GM19468 (cell line): ENCODE measurements around the gene CXCL8.

ENCODE experiments used
- ATAC-seq: cut with Tn5 transposase; IDR thresholded peaks from one replicate; pipeline ENCODE4 v1.9.1; 2021; ENCODE audit warnings: mild to moderate bottlenecking, moderate library complexity, moderate number of reproducible peaks; ENCODE audit not compliant: unreplicated experiment; ENCODE audit errors: extremely low read depth

Gene CXCL8

GRCh38 chr4:73715659-73716058, 24.7 kb upstream of the CXCL8 start:
- no peak for ATAC-seq

- peak; percentile 85 for ATAC-seq
These were observed 21.7 kb upstream of the CXCL8 start for GRCh38 chr4:73718375-73719373.

GRCh38 chr4:73721435-73721834, 18.9 kb upstream of the CXCL8 start:
- no peak for ATAC-seq

- ATAC-seq, result no peak
These were observed 18.5 kb upstream of the CXCL8 start for GRCh38 chr4:73721909-73722308.

- no peak for ATAC-seq
These were observed 17.3 kb upstream of the CXCL8 start for GRCh38 chr4:73723023-73723422.

DNA sequence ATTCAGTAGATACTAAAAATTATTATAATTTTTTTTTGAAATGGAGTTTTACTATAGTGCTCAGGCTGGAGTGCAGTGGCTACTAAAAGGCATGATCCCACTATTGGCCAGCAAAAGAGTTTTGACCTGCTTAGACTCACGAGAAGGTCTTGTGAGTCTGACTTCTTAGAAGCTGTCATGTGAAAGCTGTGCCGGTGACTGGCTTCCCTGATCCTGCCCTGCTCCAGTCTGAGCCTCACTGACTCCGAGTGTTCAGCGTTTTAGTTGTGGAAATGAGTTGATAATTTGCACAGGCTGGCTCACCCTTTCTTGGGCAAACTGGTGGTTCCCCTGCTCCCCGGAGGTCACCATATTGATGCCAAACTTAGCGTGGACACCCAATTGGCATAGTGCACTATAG, 16.4 kb upstream of the CXCL8 start:
- no peak for ATAC-seq

DNA sequence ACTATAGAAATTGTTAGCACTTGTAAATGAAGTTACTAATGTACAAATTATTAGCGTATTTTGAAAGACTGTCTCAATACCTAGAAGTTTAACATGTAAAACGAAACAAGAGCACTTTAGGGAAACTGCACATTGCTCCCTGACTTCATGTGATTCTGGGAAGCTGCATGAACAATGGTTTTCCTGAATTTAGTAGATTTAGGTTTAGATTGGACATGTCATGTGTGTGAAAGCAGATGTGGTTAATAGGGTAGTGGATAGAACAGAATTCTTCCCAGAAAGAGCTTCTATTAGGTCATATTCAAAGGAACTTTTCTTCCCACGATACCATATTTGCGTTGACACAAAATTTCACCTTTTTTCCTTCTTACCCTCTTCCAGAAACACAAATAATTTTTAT, 14.9 kb upstream of the CXCL8 start:
- ATAC-seq, result no peak

DNA sequence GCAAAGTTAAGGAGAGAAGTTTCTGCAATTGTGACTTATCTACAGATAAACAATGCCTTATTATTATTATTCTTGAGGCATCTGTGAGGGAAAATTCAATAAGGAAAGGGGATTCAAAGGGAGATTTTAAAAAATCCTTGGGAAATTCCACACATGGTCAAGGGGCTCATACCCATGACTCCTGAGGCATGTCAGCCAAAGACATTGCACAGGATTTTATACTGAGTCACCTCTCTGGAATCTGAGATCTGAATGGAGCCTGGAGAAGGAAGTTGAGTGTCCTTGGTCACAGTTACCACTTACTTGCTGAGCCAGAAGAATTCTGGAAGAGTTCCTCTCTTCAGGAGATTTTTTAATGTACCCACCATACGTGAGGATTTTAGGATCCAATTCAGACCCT, 14.4 kb upstream of the CXCL8 start:
- no peak for ATAC-seq

GRCh38 chr4:73727685-73728084, 12.7 kb upstream of the CXCL8 start:
- no peak for ATAC-seq

- no peak for ATAC-seq
These were observed 12.2 kb upstream of the CXCL8 start for GRCh38 chr4:73728091-73728741.

DNA sequence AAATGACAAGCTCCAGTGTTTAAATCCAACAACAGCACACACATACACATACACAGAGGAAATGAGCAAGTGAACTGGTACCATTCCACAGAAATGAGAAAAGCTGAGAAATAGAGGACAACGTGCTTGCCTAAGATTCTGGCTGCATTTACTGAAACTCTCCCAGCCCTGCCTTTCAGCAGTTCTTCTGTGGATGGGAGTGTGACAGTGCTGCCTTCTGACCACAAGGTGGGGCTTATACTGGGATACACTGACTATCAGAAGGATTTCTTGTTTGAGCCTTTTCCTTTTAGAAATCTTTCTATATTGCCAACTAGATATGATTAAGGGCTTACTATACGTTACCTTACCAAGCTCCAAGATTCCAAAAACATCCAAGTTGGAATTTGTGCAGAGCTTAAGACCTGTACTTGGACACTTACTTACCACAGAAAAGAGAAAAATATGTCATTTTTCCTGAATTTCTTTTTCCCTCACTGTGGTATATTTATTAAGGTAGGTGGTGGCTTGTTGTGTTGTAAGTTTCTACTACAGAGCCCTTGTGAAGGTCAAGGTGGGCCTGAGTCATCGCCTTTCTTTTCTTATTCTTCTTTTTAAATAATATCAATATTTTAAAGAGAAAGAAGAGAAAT, 10.7 kb upstream of the CXCL8 start:
- peak; percentile 29 for ATAC-seq

DNA sequence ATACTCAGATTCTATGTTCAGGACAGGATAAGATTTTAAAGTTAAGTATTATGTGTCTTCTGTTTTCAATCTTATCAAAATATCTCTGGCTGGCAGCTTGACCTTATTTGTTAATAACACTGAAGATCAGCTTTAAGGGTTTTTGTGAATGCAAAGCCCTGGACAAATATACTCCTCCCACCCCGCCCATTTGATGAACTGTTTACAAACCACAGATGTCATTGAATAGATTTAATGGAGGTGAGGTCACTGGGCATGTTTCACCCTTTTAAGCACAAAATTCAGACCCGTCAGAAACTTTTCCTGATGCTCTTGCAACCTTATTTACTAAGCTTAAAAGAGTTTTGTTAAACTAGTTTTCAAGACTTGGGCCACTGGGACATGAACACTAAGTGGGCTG, 10.1 kb upstream of the CXCL8 start:
- ATAC-seq, result no peak

DNA sequence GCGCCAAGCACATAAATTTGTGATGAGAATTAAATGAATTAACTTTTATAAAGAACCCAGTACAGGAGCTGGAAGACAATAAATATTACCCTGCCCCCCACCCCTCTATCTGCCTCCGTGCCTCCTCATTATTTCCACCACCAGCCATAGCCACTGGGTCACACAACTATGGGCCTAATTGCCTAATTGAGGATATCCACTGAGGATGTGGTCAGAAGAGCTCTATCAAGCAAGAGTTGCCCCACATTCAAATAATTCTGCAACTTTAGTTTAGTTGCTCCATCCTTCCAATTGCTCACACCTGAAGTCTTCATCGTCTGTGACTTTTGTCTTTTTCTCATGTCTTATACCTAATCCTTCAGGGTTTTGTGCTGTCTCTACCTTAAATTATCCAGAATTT, 9.5 kb upstream of the CXCL8 start:
- ATAC-seq, result no peak

DNA sequence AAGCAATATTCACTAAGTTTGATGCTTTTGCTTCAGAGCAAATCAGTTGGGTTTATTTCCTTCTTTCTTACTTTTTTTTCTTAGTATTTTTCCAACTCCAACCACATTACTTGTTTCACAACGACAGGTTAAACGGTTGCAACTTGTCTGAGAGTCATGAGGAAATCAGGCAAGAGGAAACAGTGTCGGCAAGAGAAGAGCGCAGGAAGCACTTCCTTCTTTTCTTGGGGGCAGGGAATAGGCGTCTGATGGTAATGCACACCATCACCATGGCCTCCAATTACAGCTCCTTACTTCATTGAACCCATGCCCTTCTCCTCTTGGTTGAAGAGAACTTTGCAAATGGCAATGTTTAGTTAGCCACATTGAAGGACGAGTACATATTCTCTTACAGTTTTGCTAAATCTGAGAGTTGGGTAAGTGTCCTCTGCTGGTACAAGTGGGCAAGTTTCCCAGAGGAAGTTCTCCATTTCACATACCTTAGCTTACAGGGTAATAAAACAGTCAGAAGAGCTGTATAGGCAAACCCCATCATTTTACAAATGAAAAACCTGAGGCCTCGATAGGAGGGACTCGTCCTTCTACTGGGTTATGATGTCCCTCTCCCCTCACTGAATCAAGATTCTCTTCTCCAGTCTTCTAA, 8.3 kb upstream of the CXCL8 start:
- ATAC-seq, result no peak

DNA sequence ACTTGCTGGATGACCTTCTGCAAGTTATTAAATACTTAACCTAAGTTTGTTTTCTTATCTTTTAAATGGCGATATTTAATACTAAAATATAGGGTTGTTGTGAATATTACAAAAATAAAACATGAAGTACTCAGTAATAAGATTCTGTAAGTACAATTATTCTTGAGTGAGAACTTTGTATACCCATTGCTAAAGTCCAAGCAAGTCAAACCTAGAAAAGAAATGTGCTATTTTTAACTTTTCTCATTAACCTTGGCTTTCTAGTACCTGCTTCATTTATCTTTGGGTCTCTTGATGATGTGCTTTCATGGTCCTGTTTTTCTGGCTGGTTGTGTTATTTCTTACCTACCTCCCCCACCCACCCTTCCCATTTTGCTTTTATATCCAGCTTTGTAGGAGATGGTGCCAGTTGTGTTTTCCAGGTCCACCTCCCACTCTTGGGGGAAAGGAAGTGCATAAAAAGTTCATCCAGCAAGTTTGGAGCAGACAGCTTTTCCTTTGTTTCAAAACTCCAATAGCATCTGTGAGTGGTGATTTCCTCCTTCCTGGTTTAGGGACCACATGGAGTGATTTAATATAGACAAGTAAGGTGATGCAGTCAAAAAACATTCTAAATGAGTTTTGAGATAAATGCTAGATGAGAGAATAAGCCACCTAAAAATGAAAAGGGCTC, 7.5 kb upstream of the CXCL8 start:
- ATAC-seq, result no peak

GRCh38 chr4:73734530-73735001, 5.8 kb upstream of the CXCL8 start:
- ATAC-seq, result no peak

DNA sequence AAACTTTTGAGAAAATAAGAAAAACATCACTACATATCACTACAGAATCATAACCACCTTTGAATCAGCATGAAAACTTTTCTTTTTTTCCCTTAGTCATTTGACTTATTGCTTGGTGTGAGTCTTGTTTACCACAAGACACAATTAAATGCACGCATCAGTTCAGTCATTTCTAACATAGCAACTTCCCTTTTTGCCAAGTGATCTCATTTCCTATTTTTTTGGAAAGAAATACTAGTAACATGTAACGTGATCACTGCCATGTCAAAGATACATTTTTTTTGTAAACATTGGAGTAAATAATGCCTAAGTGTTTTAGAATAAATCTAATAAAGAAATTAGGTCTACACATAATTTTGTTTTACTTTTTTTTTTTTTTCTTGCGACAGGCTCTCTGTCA, 5.1 kb upstream of the CXCL8 start:
- ATAC-seq, result peak; percentile 74

GRCh38 chr4:73741031-73741749, 821 bp downstream of the CXCL8 start:
- ATAC-seq, result no peak

DNA sequence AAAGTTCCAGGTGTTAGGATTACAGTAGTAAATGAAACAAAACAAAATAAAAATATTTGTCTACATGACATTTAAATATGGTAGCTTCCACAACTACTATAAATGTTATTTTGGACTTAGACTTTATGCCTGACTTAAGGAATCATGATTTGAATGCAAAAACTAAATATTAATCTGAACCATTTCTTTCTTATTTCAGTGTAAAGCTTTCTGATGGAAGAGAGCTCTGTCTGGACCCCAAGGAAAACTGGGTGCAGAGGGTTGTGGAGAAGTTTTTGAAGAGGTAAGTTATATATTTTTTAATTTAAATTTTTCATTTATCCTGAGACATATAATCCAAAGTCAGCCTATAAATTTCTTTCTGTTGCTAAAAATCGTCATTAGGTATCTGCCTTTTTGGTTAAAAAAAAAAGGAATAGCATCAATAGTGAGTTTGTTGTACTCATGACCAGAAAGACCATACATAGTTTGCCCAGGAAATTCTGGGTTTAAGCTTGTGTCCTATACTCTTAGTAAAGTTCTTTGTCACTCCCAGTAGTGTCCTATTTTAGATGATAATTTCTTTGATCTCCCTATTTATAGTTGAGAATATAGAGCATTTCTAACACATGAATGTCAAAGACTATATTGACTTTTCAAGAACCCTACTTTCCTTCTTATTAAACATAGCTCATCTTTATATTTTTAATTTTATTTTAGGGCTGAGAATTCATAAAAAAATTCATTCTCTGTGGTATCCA, 1.6 kb downstream of the CXCL8 start:
- no peak for ATAC-seq
